ENCODE data around the gene TENT4A. TPM values are rescaled to one million over a fixed set of nuclear protein-coding genes. Genes with fewer than 3 reads are reported as not detected.

TENT4A gene
- total RNA-seq, 1 donor from 2014 or later, result 21.6 TPM

DNA sequence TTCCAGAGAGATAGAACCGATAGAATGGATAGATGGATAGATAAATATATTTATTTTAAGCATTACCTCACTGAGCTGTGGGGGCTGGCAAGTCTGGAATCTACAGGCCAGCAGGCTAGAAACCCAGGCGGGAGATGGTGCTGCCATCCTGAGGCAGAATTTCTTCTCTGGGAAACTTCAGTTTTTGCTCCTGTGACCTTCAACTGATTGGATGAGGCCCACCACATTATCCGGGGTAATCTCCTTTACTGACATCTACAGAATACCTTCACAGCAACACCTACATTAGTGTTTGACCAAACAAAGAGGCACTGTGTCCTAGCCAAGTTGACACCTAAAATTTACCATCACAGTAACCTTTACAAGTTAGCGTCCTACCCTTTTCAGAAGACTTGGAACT is 29.2 kb upstream of the TENT4A start:
- H3K36me3 Mint-ChIP-seq (ENCODE audit: unreplicated experiment), result no peaks in the 10 kb centered on the region
- H3K9me3 Mint-ChIP-seq (ENCODE audit: unreplicated experiment), result no peaks in the 10 kb centered on the region
- no peak overlapping the region for H3K4me3 Mint-ChIP-seq (ENCODE audit: unreplicated experiment)
- no peak overlapping the region for H3K27ac Mint-ChIP-seq (ENCODE audit: unreplicated experiment)
- peaks cover 2% of the 10 kb centered on the region for H3K27me3 Mint-ChIP-seq (ENCODE audit: unreplicated experiment)
- peaks cover 12% of the 10 kb centered on the region for H3K4me1 Mint-ChIP-seq (ENCODE audit: unreplicated experiment)
- no peak for DNase-seq (ENCODE audit: extremely low spot score, unreplicated experiment)
- TF ChIP-seq, protein P1, sequence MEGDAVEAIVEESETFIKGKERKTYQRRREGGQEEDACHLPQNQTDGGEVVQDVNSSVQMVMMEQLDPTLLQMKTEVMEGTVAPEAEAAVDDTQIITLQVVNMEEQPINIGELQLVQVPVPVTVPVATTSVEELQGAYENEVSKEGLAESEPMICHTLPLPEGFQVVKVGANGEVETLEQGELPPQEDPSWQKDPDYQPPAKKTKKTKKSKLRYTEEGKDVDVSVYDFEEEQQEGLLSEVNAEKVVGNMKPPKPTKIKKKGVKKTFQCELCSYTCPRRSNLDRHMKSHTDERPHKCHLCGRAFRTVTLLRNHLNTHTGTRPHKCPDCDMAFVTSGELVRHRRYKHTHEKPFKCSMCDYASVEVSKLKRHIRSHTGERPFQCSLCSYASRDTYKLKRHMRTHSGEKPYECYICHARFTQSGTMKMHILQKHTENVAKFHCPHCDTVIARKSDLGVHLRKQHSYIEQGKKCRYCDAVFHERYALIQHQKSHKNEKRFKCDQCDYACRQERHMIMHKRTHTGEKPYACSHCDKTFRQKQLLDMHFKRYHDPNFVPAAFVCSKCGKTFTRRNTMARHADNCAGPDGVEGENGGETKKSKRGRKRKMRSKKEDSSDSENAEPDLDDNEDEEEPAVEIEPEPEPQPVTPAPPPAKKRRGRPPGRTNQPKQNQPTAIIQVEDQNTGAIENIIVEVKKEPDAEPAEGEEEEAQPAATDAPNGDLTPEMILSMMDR (IDR thresholded peaks at IDR 0.05), result no peak

DNA sequence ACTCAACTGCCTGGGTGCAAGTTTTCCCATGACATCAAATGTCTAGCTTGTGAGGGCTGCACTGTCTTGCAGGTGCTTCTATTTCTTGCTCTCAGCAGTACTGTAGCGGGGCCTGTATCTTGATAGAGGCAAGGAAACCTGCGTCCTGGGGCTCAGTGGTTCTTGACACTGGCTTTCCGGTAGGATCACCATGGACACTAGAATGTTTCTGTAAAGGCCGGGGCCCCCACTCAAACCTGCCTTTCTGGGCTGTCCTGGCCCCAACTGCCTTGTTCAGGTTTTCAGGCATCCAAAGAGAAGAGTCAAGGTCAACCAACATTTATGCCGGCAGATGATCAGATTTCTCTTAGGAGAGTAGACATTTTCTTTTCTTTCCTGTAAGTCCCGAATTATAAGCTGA is 26.7 kb upstream of the TENT4A start:
- H3K27me3 Mint-ChIP-seq (ENCODE audit: unreplicated experiment), result peaks cover 14% of the 10 kb centered on the region
- no peaks in the 10 kb centered on the region for H3K9me3 Mint-ChIP-seq (ENCODE audit: unreplicated experiment)
- TF ChIP-seq, protein P1 (IDR thresholded peaks at IDR 0.05), result no peak
- peaks cover 12% of the 10 kb centered on the region for H3K4me1 Mint-ChIP-seq (ENCODE audit: unreplicated experiment)
- no peak overlapping the region for H3K27ac Mint-ChIP-seq (ENCODE audit: unreplicated experiment)
- no peaks in the 10 kb centered on the region for H3K36me3 Mint-ChIP-seq (ENCODE audit: unreplicated experiment)
- DNase-seq (ENCODE audit: extremely low spot score, unreplicated experiment), result no peak
- H3K4me3 Mint-ChIP-seq (ENCODE audit: unreplicated experiment), result peak overlapping the region; percentile 69

DNA sequence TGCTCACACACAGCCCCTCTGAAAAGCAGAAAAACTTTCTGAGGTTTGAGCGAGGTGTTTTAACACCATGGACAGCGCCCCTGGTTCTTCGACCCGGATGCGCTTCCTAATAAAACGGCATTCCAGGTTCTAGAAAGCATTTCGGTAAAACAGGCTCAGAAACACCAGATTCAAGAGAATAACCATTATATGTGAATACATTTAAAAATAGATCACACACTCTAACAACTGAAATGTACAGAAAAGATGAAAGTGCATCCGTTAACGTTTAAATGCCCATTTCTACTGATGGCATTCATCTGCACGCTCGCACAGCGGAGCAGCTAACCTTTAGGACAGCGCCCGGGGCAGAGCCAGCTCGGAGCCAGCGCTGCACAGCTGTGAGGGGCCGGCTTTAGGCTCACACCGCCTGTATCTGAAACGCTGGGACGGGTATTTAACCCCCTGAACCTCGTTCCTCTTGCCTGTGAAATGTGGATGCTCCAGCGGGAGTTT is 26.3 kb upstream of the TENT4A start:
- Mint-ChIP-seq H3K27me3 (ENCODE audit: unreplicated experiment) (peaks cover 16% of the 10 kb centered on the region), H3K9me3 (ENCODE audit: unreplicated experiment) (no peaks in the 10 kb centered on the region), H3K4me1 (ENCODE audit: unreplicated experiment) (peaks cover 12% of the 10 kb centered on the region), H3K4me3 (ENCODE audit: unreplicated experiment) (peak overlapping the region; percentile 69), H3K27ac (ENCODE audit: unreplicated experiment) (no peak overlapping the region), H3K36me3 (ENCODE audit: unreplicated experiment) (no peaks in the 10 kb centered on the region)
- TF ChIP-seq, protein P1 (IDR thresholded peaks at IDR 0.05), result no peak
- no peak for DNase-seq (ENCODE audit: extremely low spot score, unreplicated experiment)

DNA sequence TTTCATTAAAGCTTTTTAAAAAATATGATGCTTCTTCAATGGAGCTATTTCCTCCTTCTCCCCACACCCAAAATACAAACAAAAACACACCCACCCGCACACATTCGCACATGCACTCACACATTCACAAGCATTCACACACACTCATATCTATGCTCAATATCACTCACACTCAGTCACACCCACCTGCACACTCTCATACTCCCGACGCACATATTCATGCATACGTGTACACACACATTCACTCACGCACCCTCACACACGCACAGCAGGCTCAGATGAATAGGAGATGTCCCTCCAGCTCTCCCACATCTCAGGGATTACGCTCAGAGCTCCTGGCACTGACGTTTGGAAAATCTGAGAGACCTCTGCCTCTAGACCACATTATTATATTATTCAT is 25.7 kb upstream of the TENT4A start:
- DNase-seq (ENCODE audit: extremely low spot score, unreplicated experiment), result no peak
- peaks cover 12% of the 10 kb centered on the region for H3K4me1 Mint-ChIP-seq (ENCODE audit: unreplicated experiment)
- H3K9me3 Mint-ChIP-seq (ENCODE audit: unreplicated experiment), result no peaks in the 10 kb centered on the region
- H3K27ac Mint-ChIP-seq (ENCODE audit: unreplicated experiment), result no peak overlapping the region
- TF ChIP-seq, protein P1 (IDR thresholded peaks at IDR 0.05), result no peak
- H3K4me3 Mint-ChIP-seq (ENCODE audit: unreplicated experiment), result peak overlapping the region; percentile 69
- no peaks in the 10 kb centered on the region for H3K36me3 Mint-ChIP-seq (ENCODE audit: unreplicated experiment)
- peaks cover 19% of the 10 kb centered on the region for H3K27me3 Mint-ChIP-seq (ENCODE audit: unreplicated experiment)

DNA sequence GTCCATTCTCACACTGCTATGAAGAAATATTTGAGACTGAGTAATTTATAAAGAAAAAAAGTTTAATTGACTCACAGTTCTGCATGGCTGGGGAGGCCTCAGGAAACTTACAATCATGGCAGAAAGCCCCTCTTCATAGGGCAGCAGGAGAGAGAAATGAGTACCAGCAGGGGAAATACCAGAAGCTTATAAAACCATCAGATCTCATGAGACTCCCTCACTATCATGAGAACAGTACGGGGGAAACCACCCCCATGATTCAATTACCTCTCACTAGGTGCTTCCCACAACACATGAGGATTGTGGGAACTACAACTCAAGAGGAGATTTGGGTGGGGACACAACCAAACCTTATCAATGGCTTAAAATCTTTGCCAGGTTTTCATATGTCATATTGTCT is 20.3 kb upstream of the TENT4A start:
- TF ChIP-seq, protein P1 (IDR thresholded peaks at IDR 0.05), result no peak
- Mint-ChIP-seq H3K9me3 (ENCODE audit: unreplicated experiment) (no peaks in the 10 kb centered on the region), H3K4me3 (ENCODE audit: unreplicated experiment) (no peak overlapping the region), H3K27ac (ENCODE audit: unreplicated experiment) (no peak overlapping the region), H3K4me1 (ENCODE audit: unreplicated experiment) (no peaks in the 10 kb centered on the region), H3K27me3 (ENCODE audit: unreplicated experiment) (peaks cover 46% of the 10 kb centered on the region), H3K36me3 (ENCODE audit: unreplicated experiment) (no peaks in the 10 kb centered on the region)
- no peak for DNase-seq (ENCODE audit: extremely low spot score, unreplicated experiment)

Data from osteocyte (in vitro differentiated cells).